Measurements from ENCODE around the gene RBM33.

GRCh38 chr7:155802906-155803417 is 158.5 kb downstream of the RBM33 start:
- TF ChIP-seq EZH2 (IDR thresholded peaks at IDR 0.05; ENCODE audit: insufficient read depth, poor library complexity, severe bottlenecking) (no peak), EZH2phosphoT487 (IDR thresholded peaks at IDR 0.05; ENCODE audit: insufficient read depth, low read depth) (no peak)
